ENCODE results near the gene CCDC68. TPM values are rescaled to one million over a fixed set of nuclear protein-coding genes. Genes with fewer than 3 reads are reported as not detected.

The CCDC68 gene
- total RNA-seq, 1 donor from 2014 or later = not detected

GRCh38 chr18:54852780-54853675 is 106.2 kb downstream of the CCDC68 start:
- DNase-seq = no peak
- no peak overlapping the region for H3K4me3 Mint-ChIP-seq (ENCODE audit: unreplicated experiment)
- H3K9me3 Mint-ChIP-seq (ENCODE audit: unreplicated experiment) = no peaks in the 10 kb centered on the region
- no peak overlapping the region for H3K27ac Mint-ChIP-seq (ENCODE audit: unreplicated experiment)
- no peaks in the 10 kb centered on the region for H3K4me1 Mint-ChIP-seq (ENCODE audit: low read depth, unreplicated experiment)
- H3K27me3 Mint-ChIP-seq (ENCODE audit: unreplicated experiment) = no peaks in the 10 kb centered on the region
- no peak for TF ChIP-seq CTCF (IDR thresholded peaks at IDR 0.05; ENCODE audit: partially characterized antibody, unreplicated experiment)
- H3K36me3 Mint-ChIP-seq (ENCODE audit: unreplicated experiment) = no peaks in the 10 kb centered on the region

Other genes with a start within 250 kb of the CCDC68 start
- not detected for gene RAB27B, start 131.0 kb downstream of the CCDC68 start, total RNA-seq (ENCODE audit: unreplicated experiment)